HCT116 (cell line): Measurements from ENCODE around the gene LRIG1. TPM values are rescaled to one million over a fixed set of nuclear protein-coding genes. Genes with fewer than 3 reads are reported as not detected.

ENCODE experiments used
- ATAC-seq: fragments of 200-7000 bp; cut with Tn5 transposase; 2 replicates; pipeline ENCODE4 v1.9.1; 2020; ENCODE audit warnings: mild to moderate bottlenecking, moderate library complexity
- BruUV-seq: library from RNA; stranded (reverse); fragments of 400-500 nt; replicated peaks from 2 replicates; lab custom pipeline; 2021; lab: Mats Ljungman, UMichigan
- CTCF ChIA-PET: fragments of 300-600 bp; sonication (Branson Sonifier 250); formaldehyde crosslinking; loops from one replicate; lab custom pipeline; 2021; ENCODE audit warnings: antibody characterized with exemption; lab: Charles Lee
- POLR2A ChIA-PET: fragments of 300-600, 350-600 bp; sonication (Branson Sonifier 250); formaldehyde crosslinking; loops from one replicate; lab custom pipeline; 2021; ENCODE audit warnings: antibody characterized with exemption; lab: Charles Lee
- RAD21 ChIA-PET, 2 experiments: fragments of 300-600 bp; sonication (Branson Sonifier 250); formaldehyde crosslinking; loops; one replicate each; lab custom pipeline; 2023; ENCODE audit warnings: low total read pairs in 2 of 2; ENCODE audit not compliant: uncharacterized antibody in 2 of 2, unreplicated experiment in 2 of 2, low non-redundant PET in 1 of 2; lab: Charles Lee
- DNase-seq: peaks from one replicate; pipeline ENCODE4 v3.0.0-alpha.2; 2010; ENCODE audit warnings: low read depth, low spot score
- H2AFZ ChIP-seq: fragments of 200-600 bp; shearing (Covaris generic), sonication (generic); 2 replicates; pipeline ENCODE4 v1.6.1; 2017; ENCODE audit warnings: low read depth, mixed run types, mixed read lengths, antibody characterized with exemption, low read length; ENCODE audit not compliant: poor library complexity, severe bottlenecking
- H3K27ac ChIP-seq: 2 replicates; pipeline ENCODE4 v1.5.1; 2012; ENCODE audit warnings: low read depth, low read length
- H3K27me3 ChIP-seq: fragments of 200-600 bp; sonication (generic); 2 replicates; pipeline ENCODE4 v1.6.1; 2016; ENCODE audit warnings: mixed run types, low read length, mixed read lengths; ENCODE audit not compliant: insufficient read depth
- H3K36me3 ChIP-seq, 2 experiments: fragments of 200-500 bp in 1 of 2; fragments of 200-600 bp in 1 of 2; sonication (Bioruptor generic) in 1 of 2; sonication (generic) in 1 of 2; 2 replicates each; pipeline versions ENCODE4 v1.5.1 to v1.6.1; 2014 to 2016; ENCODE audit warnings: low read length in 2 of 2, inconsistent platforms in 1 of 2, mixed read lengths in 1 of 2, mixed run types in 1 of 2; ENCODE audit not compliant: insufficient read depth in 2 of 2, control insufficient read depth in 1 of 2
- H3K4me1 ChIP-seq, 2 experiments: fragments of 200-600 bp in 1 of 2; sonication (generic) in 1 of 2; 2 replicates each; pipeline versions ENCODE4 v1.5.1 to v1.6.1; 2012 to 2017; ENCODE audit warnings: low read length in 2 of 2, inconsistent platforms in 1 of 2, mild to moderate bottlenecking in 1 of 2, mixed read lengths in 1 of 2, mixed run types in 1 of 2, moderate library complexity in 1 of 2; ENCODE audit not compliant: insufficient read depth in 2 of 2, control insufficient read depth in 1 of 2
- H3K4me2 ChIP-seq: fragments of 200-600 bp; sonication (generic); 2 replicates; pipeline ENCODE4 v1.6.1; 2017; ENCODE audit warnings: mixed run types, low read length, mixed read lengths
- H3K4me3 ChIP-seq, 2 experiments: fragments of 200-600 bp in 1 of 2; sonication (generic) in 1 of 2; replicated peaks in 1 of 2; 2 replicates each; pipeline ENCODE4 v1.5.1; 2011 to 2016; ENCODE audit warnings: low read length in 2 of 2, control low read depth in 1 of 2, low read depth in 1 of 2, mild to moderate bottlenecking in 1 of 2, mixed read lengths in 1 of 2, mixed run types in 1 of 2
- H3K79me2 ChIP-seq: fragments of 200-600 bp; sonication (generic); 2 replicates; pipeline ENCODE4 v1.6.1; 2017; ENCODE audit warnings: mild to moderate bottlenecking, mixed run types, low read length, moderate library complexity, mixed read lengths; ENCODE audit not compliant: insufficient read depth
- H3K9ac ChIP-seq: fragments of 200-600 bp; sonication (generic); 2 replicates; pipeline ENCODE4 v1.6.1; 2016; ENCODE audit warnings: low read length, mixed read lengths
- H3K9me2 ChIP-seq: fragments of 200-600 bp; sonication (generic), shearing (Covaris generic); 2 replicates; pipeline ENCODE4 v1.6.1; 2017; ENCODE audit warnings: mixed run types, mild to moderate bottlenecking, moderate library complexity; ENCODE audit not compliant: insufficient read depth
- H3K9me3 ChIP-seq, 2 experiments: fragments of 200-500 bp in 1 of 2; fragments of 200-600 bp in 1 of 2; sonication (Bioruptor generic) in 1 of 2; sonication (generic) in 1 of 2; 2 replicates each; pipeline ENCODE4 v1.6.1; 2014 to 2017; ENCODE audit warnings: low read length in 2 of 2, mixed read lengths in 2 of 2, inconsistent platforms in 1 of 2, low read depth in 1 of 2, mild to moderate bottlenecking in 1 of 2, mixed run types in 1 of 2, moderate library complexity in 1 of 2; ENCODE audit not compliant: control insufficient read depth in 1 of 2, insufficient read depth in 1 of 2
- H4K20me1 ChIP-seq: fragments of 200-600 bp; sonication (generic), shearing (Covaris generic); 2 replicates; pipeline ENCODE4 v1.6.1; 2017; ENCODE audit warnings: mixed run types, mild to moderate bottlenecking, moderate library complexity; ENCODE audit not compliant: insufficient read depth
- EGR1 ChIP-seq: IDR thresholded peaks from 2 replicates; pipeline ENCODE4 v1.6.1; 2012; ENCODE audit warnings: low read depth
- ELF1 ChIP-seq: IDR thresholded peaks from 2 replicates; pipeline ENCODE4 v1.6.1; 2012; ENCODE audit warnings: low read depth, borderline replicate concordance
- EZH2 ChIP-seq: fragments of 200-600 bp; sonication (generic); IDR thresholded peaks from 2 replicates; pipeline ENCODE4 v1.6.1; 2017; ENCODE audit warnings: antibody characterized with exemption, mixed run types
- JUND ChIP-seq: IDR thresholded peaks from 2 replicates; pipeline ENCODE4 v1.6.1; 2012
- RAD21 ChIP-seq: IDR thresholded peaks from 2 replicates; pipeline ENCODE4 v1.6.1; 2012; ENCODE audit warnings: low read depth, mild to moderate bottlenecking
- SIN3A ChIP-seq: IDR thresholded peaks from 2 replicates; pipeline ENCODE4 v1.6.1; 2012; ENCODE audit warnings: low read depth
- SP1 ChIP-seq: IDR thresholded peaks from 2 replicates; pipeline ENCODE4 v1.6.1; 2012; ENCODE audit warnings: low read depth
- TCF7L2 ChIP-seq: IDR thresholded peaks from 2 replicates; pipeline ENCODE4 v1.7.0; 2011; ENCODE audit warnings: borderline replicate concordance, inconsistent platforms; ENCODE audit not compliant: insufficient read depth, insufficient read length; ENCODE audit errors: extremely low read depth
- ZNF274 ChIP-seq: fragments of 200-500 bp; sonication (Bioruptor generic); IDR thresholded peaks from 2 replicates; pipeline ENCODE4 v1.6.1; 2014; ENCODE audit warnings: mild to moderate bottlenecking, low read depth, low read length, inconsistent platforms
- intact Hi-C: fragments of 100-400 bp; cut with micrococcal nuclease; formaldehyde crosslinking; loops from 2 replicates; pipeline ENCODE4 v1.10.0; 2022
- total RNA-seq: library from RNA; stranded (reverse); gene quantifications from one replicate; pipeline ENCODE4 v1.2.1, GENCODE V29; 2021; ENCODE audit not compliant: unreplicated experiment
- TF ChIP-seq, protein P1 (sequence below): IDR thresholded peaks from 2 replicates; pipeline ENCODE4 v1.6.1; 2012
- TF ChIP-seq, protein P2 (sequence below): IDR thresholded peaks from 2 replicates; pipeline ENCODE4 v1.6.1; 2012; ENCODE audit warnings: low read depth
- TF ChIP-seq, protein P3 (sequence below): IDR thresholded peaks from 2 replicates; pipeline ENCODE4 v1.6.1; 2011; ENCODE audit warnings: mild to moderate bottlenecking, low read length, moderate library complexity; ENCODE audit not compliant: insufficient replicate concordance; ENCODE audit errors: extremely low read depth

The LRIG1 gene
- total RNA-seq, 1 experiment from 2014 or later: 3.1 TPM

DNA sequence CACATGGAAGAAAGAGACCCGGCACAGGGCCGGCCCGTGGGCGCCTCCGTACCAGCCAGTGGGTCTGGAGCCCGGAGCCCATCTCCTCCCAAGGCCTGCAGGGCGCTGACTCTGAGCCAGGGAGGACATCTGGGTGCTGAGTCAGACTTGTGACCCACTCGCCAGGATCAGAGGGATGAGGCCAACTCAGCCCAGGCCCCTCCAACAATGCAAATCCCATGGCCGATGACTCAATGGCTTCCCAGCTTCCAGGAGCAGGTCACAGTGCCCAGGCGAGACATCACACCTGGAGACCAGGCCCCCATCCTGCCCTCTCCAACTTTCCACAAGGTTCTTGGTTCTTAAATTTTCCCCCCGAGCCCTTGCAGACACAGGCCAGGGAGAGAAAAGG, 95.1 kb downstream of the LRIG1 start:
- Histone ChIP-seq H3K4me1 (no peaks in the 10 kb centered on the region), H3K27ac (no peak overlapping the region), H3K9me3 (no peaks in the 10 kb centered on the region), H4K20me1 (no peaks in the 10 kb centered on the region)
- RAD21 ChIA-PET: no interaction called here
- TF ChIP-seq, protein P1, sequence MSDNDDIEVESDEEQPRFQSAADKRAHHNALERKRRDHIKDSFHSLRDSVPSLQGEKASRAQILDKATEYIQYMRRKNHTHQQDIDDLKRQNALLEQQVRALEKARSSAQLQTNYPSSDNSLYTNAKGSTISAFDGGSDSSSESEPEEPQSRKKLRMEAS: no peak
- TF ChIP-seq SP1 (no peak), ZNF274 (no peak), ELF1 (no peak), TCF7L2 (no peak), EZH2 (no peak), JUND (no peak), RAD21 (no peak), EGR1 (no peak), SIN3A (no peak)
- TF ChIP-seq, protein P2, sequence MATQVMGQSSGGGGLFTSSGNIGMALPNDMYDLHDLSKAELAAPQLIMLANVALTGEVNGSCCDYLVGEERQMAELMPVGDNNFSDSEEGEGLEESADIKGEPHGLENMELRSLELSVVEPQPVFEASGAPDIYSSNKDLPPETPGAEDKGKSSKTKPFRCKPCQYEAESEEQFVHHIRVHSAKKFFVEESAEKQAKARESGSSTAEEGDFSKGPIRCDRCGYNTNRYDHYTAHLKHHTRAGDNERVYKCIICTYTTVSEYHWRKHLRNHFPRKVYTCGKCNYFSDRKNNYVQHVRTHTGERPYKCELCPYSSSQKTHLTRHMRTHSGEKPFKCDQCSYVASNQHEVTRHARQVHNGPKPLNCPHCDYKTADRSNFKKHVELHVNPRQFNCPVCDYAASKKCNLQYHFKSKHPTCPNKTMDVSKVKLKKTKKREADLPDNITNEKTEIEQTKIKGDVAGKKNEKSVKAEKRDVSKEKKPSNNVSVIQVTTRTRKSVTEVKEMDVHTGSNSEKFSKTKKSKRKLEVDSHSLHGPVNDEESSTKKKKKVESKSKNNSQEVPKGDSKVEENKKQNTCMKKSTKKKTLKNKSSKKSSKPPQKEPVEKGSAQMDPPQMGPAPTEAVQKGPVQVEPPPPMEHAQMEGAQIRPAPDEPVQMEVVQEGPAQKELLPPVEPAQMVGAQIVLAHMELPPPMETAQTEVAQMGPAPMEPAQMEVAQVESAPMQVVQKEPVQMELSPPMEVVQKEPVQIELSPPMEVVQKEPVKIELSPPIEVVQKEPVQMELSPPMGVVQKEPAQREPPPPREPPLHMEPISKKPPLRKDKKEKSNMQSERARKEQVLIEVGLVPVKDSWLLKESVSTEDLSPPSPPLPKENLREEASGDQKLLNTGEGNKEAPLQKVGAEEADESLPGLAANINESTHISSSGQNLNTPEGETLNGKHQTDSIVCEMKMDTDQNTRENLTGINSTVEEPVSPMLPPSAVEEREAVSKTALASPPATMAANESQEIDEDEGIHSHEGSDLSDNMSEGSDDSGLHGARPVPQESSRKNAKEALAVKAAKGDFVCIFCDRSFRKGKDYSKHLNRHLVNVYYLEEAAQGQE: no peak
- TF ChIP-seq, protein P3, sequence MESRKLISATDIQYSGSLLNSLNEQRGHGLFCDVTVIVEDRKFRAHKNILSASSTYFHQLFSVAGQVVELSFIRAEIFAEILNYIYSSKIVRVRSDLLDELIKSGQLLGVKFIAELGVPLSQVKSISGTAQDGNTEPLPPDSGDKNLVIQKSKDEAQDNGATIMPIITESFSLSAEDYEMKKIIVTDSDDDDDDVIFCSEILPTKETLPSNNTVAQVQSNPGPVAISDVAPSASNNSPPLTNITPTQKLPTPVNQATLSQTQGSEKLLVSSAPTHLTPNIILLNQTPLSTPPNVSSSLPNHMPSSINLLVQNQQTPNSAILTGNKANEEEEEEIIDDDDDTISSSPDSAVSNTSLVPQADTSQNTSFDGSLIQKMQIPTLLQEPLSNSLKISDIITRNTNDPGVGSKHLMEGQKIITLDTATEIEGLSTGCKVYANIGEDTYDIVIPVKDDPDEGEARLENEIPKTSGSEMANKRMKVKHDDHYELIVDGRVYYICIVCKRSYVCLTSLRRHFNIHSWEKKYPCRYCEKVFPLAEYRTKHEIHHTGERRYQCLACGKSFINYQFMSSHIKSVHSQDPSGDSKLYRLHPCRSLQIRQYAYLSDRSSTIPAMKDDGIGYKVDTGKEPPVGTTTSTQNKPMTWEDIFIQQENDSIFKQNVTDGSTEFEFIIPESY: no peak
- TF ChIP-seq, all 23 proteins: peak for 0
- Histone ChIP-seq H3K4me3 (no peak overlapping the region), H3K79me2 (no peaks in the 10 kb centered on the region), H2AFZ (no peak overlapping the region), H3K9me2 (no peaks in the 10 kb centered on the region), H3K36me3 (no peaks in the 10 kb centered on the region), H3K4me2 (no peak overlapping the region), H3K27me3 (no peaks in the 10 kb centered on the region), H3K9ac (no peak overlapping the region)
- BruUV-seq: no TSS peak
- ATAC-seq (no peak), DNase-seq (no peak)
- POLR2A ChIA-PET: no interaction called here
- CTCF ChIA-PET: interaction anchor here (0.9 kb wide), 1 partner anchor 416 kb away, joined by 4 read pairs; no protein-coding TSS in a partner anchor
- intact Hi-C loops: no loop called here
